Right lobe of liver (tissue), 6 donors: ENCODE data around the gene RALGPS1. TPM values are rescaled to one million over a fixed set of nuclear protein-coding genes. Genes with fewer than 3 reads are reported as not detected.

Experiments
- ATAC-seq, 4 donors: fragments of 200-7000 bp; cut with Tn5 transposase; one replicate each; pipeline ENCODE4 v1.9.1; 2020; ENCODE audit warnings: mild to moderate bottlenecking in 4 of 4, moderate library complexity in 4 of 4
- DNase-seq, 3 donors: peaks; one replicate each; pipeline ENCODE4 v3.0.0-alpha.2; 2020
- H3K27ac ChIP-seq, 3 donors: fragments of 200-600 bp; one replicate each; pipeline ENCODE4 v1.8.0; 2022
- H3K27me3 ChIP-seq, 2 donors: fragments of 200-600 bp; one replicate each; pipeline ENCODE4 v1.8.0; 2022
- H3K36me3 ChIP-seq, 4 donors: fragments of 200-600 bp; sonication (generic) in 1 of 4; one replicate each; pipeline versions ENCODE4 v1.5.1 to v1.8.0; 2017 to 2022; ENCODE audit warnings: control low read depth in 1 of 4
- H3K4me1 ChIP-seq, 4 donors: fragments of 200-600 bp; sonication (generic) in 1 of 4; one replicate each; pipeline versions ENCODE4 v1.5.1 to v1.8.0; 2017 to 2022; ENCODE audit warnings: control low read depth in 1 of 4
- H3K4me3 ChIP-seq, 3 donors: fragments of 200-600 bp; one replicate each; pipeline ENCODE4 v1.8.0; 2022
- H3K9me3 ChIP-seq, 4 donors: fragments of 200-600 bp; sonication (generic) in 1 of 4; one replicate each; pipeline versions ENCODE4 v1.5.1 to v1.8.0; 2017 to 2022; ENCODE audit warnings: control low read depth in 1 of 4
- POLR2A ChIP-seq: fragments of 450-650 bp; IDR thresholded peaks from one replicate; pipeline ENCODE4 v1.6.1; 2017; ENCODE audit warnings: antibody characterized with exemption, mild to moderate bottlenecking
- WGBS: methylation state at CpG from one replicate; pipeline ENCODE4 v1.1.6; 2018; ENCODE audit warnings: low coverage, low lambda C conversion rate; ENCODE audit not compliant: insufficient coverage; ENCODE audit errors: missing lambda C conversion rate; 5-methylcytosine and 5-hydroxymethylcytosine counted together
- intact Hi-C, 2 donors: fragments of 100-400 bp; cut with DNase I; formaldehyde crosslinking; loops; one replicate each; pipeline versions ENCODE4 v1.11.2 to v1.14.1; 2022
- total RNA-seq, 6 experiments: library from RNA; depleted of rRNA in 2 of 6; stranded (reverse); fragments of >200 nt in 2 of 6; fragmentation: NEBNext Ultra II Directional in 3 of 6; extraction: Animal tissue kit (Norgen Biotek cat#: 25700) in 3 of 6; gene quantifications; one replicate each; pipeline versions ENCODE4 v1.1.0 to v1.2.4, GENCODE V29; 2016 to 2023
- TF ChIP-seq, protein P1 (sequence below), 4 donors: fragments of 200-600 bp in 3 of 4; fragments of 450-650 bp in 1 of 4; IDR thresholded peaks; one replicate each; pipeline versions ENCODE4 v1.5.1 to v1.8.0; 2016 to 2022; ENCODE audit warnings: antibody characterized with exemption in 4 of 4, mild to moderate bottlenecking in 2 of 4
- donor health status: DM: no; HTN: yes; CAD: no.
- donor health status: DM: no; HTN: no; CAD: no.
- donor health status: DM: no; HTN: no; CAD: no.
- donor health status: DM: no; HTN: yes; CAD: no.
- donor health status: DM: no; HTN: yes; CAD: no.

Gene RALGPS1
- total RNA-seq, 6 experiments from 2014 or later = 1.2 to 3.8 (median 2.4) TPM

GRCh38 chr9:127095411-127095810, 180.8 kb downstream of the RALGPS1 start:
- ATAC-seq = no peak
- 92% methylated on average over 4 of the region's 5 CpGs for WGBS

GRCh38 chr9:127096208-127096607, 181.6 kb downstream of the RALGPS1 start:
- H3K36me3 ChIP-seq = no peaks in the 10 kb centered on the region
- H3K27ac ChIP-seq = no peak overlapping the region
- H3K27me3 ChIP-seq = no peaks in the 10 kb centered on the region
- intact Hi-C loops = no loop called here
- DNase-seq (no peak), ATAC-seq (no peak)
- H3K4me3 ChIP-seq = no peak overlapping the region
- H3K4me1 ChIP-seq = no peaks in the 10 kb centered on the region
- WGBS = 83% methylated on average over 7 of the region's 13 CpGs
- H3K9me3 ChIP-seq = no peaks in the 10 kb centered on the region
- TF ChIP-seq, protein P1, sequence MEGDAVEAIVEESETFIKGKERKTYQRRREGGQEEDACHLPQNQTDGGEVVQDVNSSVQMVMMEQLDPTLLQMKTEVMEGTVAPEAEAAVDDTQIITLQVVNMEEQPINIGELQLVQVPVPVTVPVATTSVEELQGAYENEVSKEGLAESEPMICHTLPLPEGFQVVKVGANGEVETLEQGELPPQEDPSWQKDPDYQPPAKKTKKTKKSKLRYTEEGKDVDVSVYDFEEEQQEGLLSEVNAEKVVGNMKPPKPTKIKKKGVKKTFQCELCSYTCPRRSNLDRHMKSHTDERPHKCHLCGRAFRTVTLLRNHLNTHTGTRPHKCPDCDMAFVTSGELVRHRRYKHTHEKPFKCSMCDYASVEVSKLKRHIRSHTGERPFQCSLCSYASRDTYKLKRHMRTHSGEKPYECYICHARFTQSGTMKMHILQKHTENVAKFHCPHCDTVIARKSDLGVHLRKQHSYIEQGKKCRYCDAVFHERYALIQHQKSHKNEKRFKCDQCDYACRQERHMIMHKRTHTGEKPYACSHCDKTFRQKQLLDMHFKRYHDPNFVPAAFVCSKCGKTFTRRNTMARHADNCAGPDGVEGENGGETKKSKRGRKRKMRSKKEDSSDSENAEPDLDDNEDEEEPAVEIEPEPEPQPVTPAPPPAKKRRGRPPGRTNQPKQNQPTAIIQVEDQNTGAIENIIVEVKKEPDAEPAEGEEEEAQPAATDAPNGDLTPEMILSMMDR (IDR thresholded peaks at IDR 0.05) = no peak
- TF ChIP-seq POLR2A = no peak

More at GRCh38 chr9:127095411-127095810, 180.8 kb downstream of the RALGPS1 start:
- Histone ChIP-seq H3K27me3 (no peaks in the 10 kb centered on the region), H3K4me1 (no peaks in the 10 kb centered on the region), H3K27ac (no peak overlapping the region), H3K36me3 (no peaks in the 10 kb centered on the region), H3K9me3 (no peaks in the 10 kb centered on the region), H3K4me3 (no peak overlapping the region)
- DNase-seq = no peak
- intact Hi-C loops = no loop called here
- TF ChIP-seq POLR2A = no peak
- TF ChIP-seq, protein P1 (IDR thresholded peaks at IDR 0.05) = no peak

GRCh38 chr9:127097683-127098082, 183.1 kb downstream of the RALGPS1 start:
- H3K27me3 ChIP-seq = no peaks in the 10 kb centered on the region
- H3K4me3 ChIP-seq = no peak overlapping the region
- intact Hi-C loops = no loop called here
- no peaks in the 10 kb centered on the region for H3K9me3 ChIP-seq
- no peaks in the 10 kb centered on the region for H3K36me3 ChIP-seq
- no peak for DNase-seq
- ATAC-seq = no peak
- 87% methylated on average over 4 of the region's 5 CpGs for WGBS
- no peaks in the 10 kb centered on the region for H3K4me1 ChIP-seq
- TF ChIP-seq, protein P1 (IDR thresholded peaks at IDR 0.05) = no peak
- TF ChIP-seq POLR2A = no peak
- no peak overlapping the region for H3K27ac ChIP-seq

- TF ChIP-seq POLR2A = no peak
- TF ChIP-seq, protein P1 (IDR thresholded peaks at IDR 0.05) = no peak
- Histone ChIP-seq H3K36me3 (no peaks in the 10 kb centered on the region), H3K4me3 (no peak overlapping the region), H3K27ac (no peak overlapping the region), H3K9me3 (no peaks in the 10 kb centered on the region), H3K4me1 (no peaks in the 10 kb centered on the region), H3K27me3 (no peaks in the 10 kb centered on the region)
- 100% methylated on average over 1 of the region's 7 CpGs for WGBS
- DNase-seq = no peak
- intact Hi-C loops = no loop called here
- no peak for ATAC-seq
Observed at GRCh38 chr9:127098916-127099553, 184.5 kb downstream of the RALGPS1 start.
